ENCODE results near the gene FOXP1.

FOXP1 gene

GRCh38 chr3:71393745-71394144 lies 189.8 kb downstream of the FOXP1 start:
- DNase-seq (ENCODE audit: extremely low read depth, insufficient read length), result no peak
- TF ChIP-seq CTCF (IDR thresholded peaks at IDR 0.05; ENCODE audit: insufficient read depth, low read length, poor library complexity, severe bottlenecking), result no peak
- H3K36me3 ChIP-seq (ENCODE audit: control insufficient read depth, insufficient read depth, low read length), result no peaks in the 10 kb centered on the region
- H3K27me3 ChIP-seq (replicated peaks; ENCODE audit: control insufficient read depth, insufficient read depth, low read length), result no peaks in the 10 kb centered on the region
- H3K4me3 ChIP-seq (replicated peaks; ENCODE audit: low read depth, low read length), result no peak overlapping the region

GRCh38 chr3:71393093-71393492 lies 190.4 kb downstream of the FOXP1 start:
- peak; percentile 67 for DNase-seq (ENCODE audit: extremely low read depth, insufficient read length)
- no peak for TF ChIP-seq CTCF (IDR thresholded peaks at IDR 0.05; ENCODE audit: insufficient read depth, low read length, poor library complexity, severe bottlenecking)

GRCh38 chr3:71392251-71392650 lies 191.3 kb downstream of the FOXP1 start:
- no peak overlapping the region for H3K4me3 ChIP-seq (replicated peaks; ENCODE audit: low read depth, low read length)
- no peaks in the 10 kb centered on the region for H3K27me3 ChIP-seq (replicated peaks; ENCODE audit: control insufficient read depth, insufficient read depth, low read length)
- no peak for TF ChIP-seq CTCF (IDR thresholded peaks at IDR 0.05; ENCODE audit: insufficient read depth, low read length, poor library complexity, severe bottlenecking)
- peak; percentile 56 for DNase-seq (ENCODE audit: extremely low read depth, insufficient read length)
- H3K36me3 ChIP-seq (ENCODE audit: control insufficient read depth, insufficient read depth, low read length), result no peaks in the 10 kb centered on the region

More at GRCh38 chr3:71393093-71393492, 190.4 kb downstream of the FOXP1 start:
- Histone ChIP-seq H3K27me3 (replicated peaks; ENCODE audit: control insufficient read depth, insufficient read depth, low read length) (no peaks in the 10 kb centered on the region), H3K4me3 (replicated peaks; ENCODE audit: low read depth, low read length) (no peak overlapping the region), H3K36me3 (ENCODE audit: control insufficient read depth, insufficient read depth, low read length) (no peaks in the 10 kb centered on the region)

DNA sequence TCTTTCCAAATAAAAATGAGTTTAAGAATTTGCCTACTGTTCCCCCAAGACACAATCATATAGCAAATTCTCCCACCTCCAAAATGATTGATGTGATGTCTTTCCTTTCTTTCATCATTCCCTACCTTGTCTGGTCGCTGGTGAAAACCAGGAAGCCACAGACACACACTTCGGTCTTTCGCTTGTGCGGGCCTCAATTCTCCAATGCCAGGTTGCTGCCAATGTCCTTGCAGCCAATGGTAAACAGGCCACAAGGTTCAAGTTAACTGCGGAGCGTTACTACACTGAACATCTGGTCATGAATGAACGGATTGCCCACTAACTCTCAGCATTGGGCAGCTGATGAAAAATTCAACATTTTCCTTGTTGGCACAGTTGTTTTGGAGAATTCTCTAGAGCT lies 192.2 kb downstream of the FOXP1 start:
- Histone ChIP-seq H3K4me3 (replicated peaks; ENCODE audit: low read depth, low read length) (no peak overlapping the region), H3K27me3 (replicated peaks; ENCODE audit: control insufficient read depth, insufficient read depth, low read length) (no peaks in the 10 kb centered on the region), H3K36me3 (ENCODE audit: control insufficient read depth, insufficient read depth, low read length) (no peaks in the 10 kb centered on the region)
- DNase-seq (ENCODE audit: extremely low read depth, insufficient read length), result no peak
- no peak for TF ChIP-seq CTCF (IDR thresholded peaks at IDR 0.05; ENCODE audit: insufficient read depth, low read length, poor library complexity, severe bottlenecking)

DNA sequence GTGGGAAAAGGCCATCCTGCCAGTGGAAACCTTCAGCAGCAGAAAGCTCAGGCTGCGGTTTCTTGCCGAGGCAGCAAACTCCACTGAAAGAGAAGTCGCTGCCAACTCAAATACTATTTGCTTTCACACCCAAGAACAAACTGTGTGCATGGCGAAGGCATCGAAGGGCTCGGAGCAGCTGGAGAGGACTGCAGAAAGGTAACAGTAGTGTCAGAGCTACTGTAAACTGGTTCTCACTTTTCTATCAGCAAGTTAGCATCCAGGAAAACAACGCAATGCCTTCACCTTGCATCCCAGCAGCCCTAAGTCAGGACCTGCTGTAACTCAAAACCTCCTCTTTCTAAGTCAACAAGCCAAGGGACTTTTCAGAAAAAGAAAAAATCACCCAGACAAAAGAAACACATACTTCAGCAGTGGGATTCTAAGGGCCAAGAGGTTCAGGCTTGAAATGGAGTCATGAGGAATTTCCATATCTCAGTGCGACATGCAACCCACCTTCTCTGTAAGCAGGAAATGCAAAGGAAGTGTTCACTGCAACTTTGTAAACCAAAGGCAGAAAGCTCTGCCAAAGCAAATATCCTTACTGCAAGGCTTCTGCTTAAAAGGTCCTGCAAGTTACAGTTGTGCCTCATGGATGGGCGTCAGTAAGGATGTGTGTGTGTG lies 193.5 kb downstream of the FOXP1 start:
- Histone ChIP-seq H3K4me3 (replicated peaks; ENCODE audit: low read depth, low read length) (no peak overlapping the region), H3K27me3 (replicated peaks; ENCODE audit: control insufficient read depth, insufficient read depth, low read length) (no peaks in the 10 kb centered on the region; the same call in 1 of the 2 replicates), H3K36me3 (ENCODE audit: control insufficient read depth, insufficient read depth, low read length) (no peaks in the 10 kb centered on the region)
- TF ChIP-seq CTCF (IDR thresholded peaks at IDR 0.05; ENCODE audit: insufficient read depth, low read length, poor library complexity, severe bottlenecking), result no peak
- DNase-seq (ENCODE audit: extremely low read depth, insufficient read length), result no peak

DNA sequence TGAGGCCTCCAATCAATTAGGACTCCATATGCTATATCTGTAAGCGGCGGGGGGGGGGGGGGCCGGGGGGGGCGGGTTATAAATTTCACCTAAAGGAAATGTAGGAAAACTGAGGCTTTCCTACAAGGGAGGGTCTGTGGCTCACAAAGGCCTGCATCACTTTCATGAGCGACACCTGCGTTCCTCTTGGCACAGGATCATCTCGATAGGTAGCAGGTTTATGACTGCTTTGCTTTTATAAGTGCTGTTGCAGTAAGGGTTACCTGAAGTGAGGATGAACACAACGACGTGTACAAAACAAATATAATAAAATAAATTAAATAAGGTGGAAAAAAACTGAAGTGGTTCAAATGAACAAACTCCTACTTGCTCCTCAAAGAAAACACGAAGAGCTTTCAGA lies 194.3 kb downstream of the FOXP1 start:
- H3K27me3 ChIP-seq (replicated peaks; ENCODE audit: control insufficient read depth, insufficient read depth, low read length), result no peaks in the 10 kb centered on the region; the same call in 1 of the 2 replicates
- no peak overlapping the region for H3K4me3 ChIP-seq (replicated peaks; ENCODE audit: low read depth, low read length)
- peak; percentile 32 for DNase-seq (ENCODE audit: extremely low read depth, insufficient read length)
- TF ChIP-seq CTCF (IDR thresholded peaks at IDR 0.05; ENCODE audit: insufficient read depth, low read length, poor library complexity, severe bottlenecking), result no peak
- no peaks in the 10 kb centered on the region for H3K36me3 ChIP-seq (ENCODE audit: control insufficient read depth, insufficient read depth, low read length)
